ENCODE measurements around the gene HUWE1.
"Not testable (repeated sequence)": the region's sequence is repeated elsewhere in the genome, so short reads cannot be mapped to it uniquely, and the experiment has no call there.

HUWE1 gene

DNA sequence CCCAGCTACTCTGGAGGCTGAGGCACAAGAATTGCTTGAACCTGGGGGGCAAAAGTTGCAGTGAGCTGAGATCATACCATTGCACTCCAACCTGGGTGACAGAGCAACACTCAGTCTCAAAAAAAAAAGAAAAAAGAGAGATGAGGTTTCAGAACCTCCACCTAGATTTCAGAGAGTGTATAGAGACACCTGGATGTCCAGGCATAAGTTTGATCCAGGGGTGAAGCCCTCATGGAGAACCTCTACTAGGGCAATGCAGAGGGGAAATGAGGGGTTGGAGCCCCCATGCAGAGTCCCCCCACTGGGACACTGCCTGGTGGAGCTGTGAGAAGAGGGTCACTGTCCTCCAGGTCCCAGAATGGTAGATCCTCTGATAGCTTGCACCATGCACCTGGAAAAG lies 159.5 kb downstream of the HUWE1 start:
- TF ChIP-seq, protein P1, sequence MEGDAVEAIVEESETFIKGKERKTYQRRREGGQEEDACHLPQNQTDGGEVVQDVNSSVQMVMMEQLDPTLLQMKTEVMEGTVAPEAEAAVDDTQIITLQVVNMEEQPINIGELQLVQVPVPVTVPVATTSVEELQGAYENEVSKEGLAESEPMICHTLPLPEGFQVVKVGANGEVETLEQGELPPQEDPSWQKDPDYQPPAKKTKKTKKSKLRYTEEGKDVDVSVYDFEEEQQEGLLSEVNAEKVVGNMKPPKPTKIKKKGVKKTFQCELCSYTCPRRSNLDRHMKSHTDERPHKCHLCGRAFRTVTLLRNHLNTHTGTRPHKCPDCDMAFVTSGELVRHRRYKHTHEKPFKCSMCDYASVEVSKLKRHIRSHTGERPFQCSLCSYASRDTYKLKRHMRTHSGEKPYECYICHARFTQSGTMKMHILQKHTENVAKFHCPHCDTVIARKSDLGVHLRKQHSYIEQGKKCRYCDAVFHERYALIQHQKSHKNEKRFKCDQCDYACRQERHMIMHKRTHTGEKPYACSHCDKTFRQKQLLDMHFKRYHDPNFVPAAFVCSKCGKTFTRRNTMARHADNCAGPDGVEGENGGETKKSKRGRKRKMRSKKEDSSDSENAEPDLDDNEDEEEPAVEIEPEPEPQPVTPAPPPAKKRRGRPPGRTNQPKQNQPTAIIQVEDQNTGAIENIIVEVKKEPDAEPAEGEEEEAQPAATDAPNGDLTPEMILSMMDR (IDR thresholded peaks at IDR 0.05; ENCODE audit: low read depth, low read length) = no peak
- no peak for DNase-seq (ENCODE audit: extremely low read depth, low read depth)

DNA sequence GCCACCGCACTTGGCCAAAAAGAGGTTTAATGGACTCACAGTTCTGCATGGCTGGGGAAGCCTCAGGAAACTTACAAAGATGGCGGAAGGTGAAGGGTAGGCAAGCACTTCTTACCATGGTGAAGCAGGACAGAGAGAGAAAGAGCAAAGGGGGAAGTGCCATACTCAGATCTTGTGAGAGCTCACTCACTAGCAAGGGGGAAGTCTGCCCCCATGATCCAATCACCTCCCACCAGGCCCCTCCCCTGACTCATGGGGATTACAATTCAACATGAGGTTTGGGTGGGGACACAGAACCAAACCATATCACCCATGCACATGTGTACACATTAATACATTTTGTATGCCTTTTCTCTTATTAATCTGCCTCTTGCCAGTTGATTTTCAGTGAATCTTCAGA lies 175.2 kb downstream of the HUWE1 start:
- DNase-seq (ENCODE audit: extremely low read depth, low read depth) = no peak
- TF ChIP-seq, protein P1 (IDR thresholded peaks at IDR 0.05; ENCODE audit: low read depth, low read length) = no peak

GRCh38 chrX:53504035-53504434 lies 182.5 kb downstream of the HUWE1 start:
- not testable (repeated sequence) for DNase-seq (ENCODE audit: extremely low read depth, low read depth)

- DNase-seq (ENCODE audit: extremely low read depth, low read depth) = no peak
- TF ChIP-seq, protein P1 (IDR thresholded peaks at IDR 0.05; ENCODE audit: low read depth, low read length) = no peak
Measured at GRCh38 chrX:53494436-53494835, 192.1 kb downstream of the HUWE1 start.

- no peak for DNase-seq (ENCODE audit: extremely low read depth, low read depth)
- TF ChIP-seq, protein P1 (IDR thresholded peaks at IDR 0.05; ENCODE audit: low read depth, low read length) = no peak
Measured at GRCh38 chrX:53486285-53486684, 200.2 kb downstream of the HUWE1 start.

GRCh38 chrX:53483838-53484405 lies 202.6 kb downstream of the HUWE1 start:
- TF ChIP-seq, protein P1 (IDR thresholded peaks at IDR 0.05; ENCODE audit: low read depth, low read length) = no peak
- DNase-seq (ENCODE audit: extremely low read depth, low read depth) = no peak

DNA sequence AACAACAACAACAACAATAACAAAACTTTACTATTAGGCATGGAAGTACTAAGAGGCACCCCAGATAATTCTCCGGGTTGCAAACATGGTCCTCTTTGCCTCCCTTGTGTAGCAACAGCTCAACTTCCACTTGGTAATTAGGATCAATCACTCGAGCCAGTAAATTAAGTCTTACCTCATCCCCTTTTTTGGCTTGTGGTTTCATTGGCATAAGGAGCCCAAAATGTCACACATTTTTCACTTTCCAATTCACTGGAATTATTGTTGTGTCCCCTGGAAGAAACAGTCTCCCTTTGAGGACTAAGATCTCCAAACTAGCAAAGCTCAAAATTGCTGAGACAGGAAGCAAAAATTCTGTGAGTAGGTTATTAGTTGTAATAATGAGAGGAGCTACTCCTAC lies 203.1 kb downstream of the HUWE1 start:
- TF ChIP-seq, protein P1 (IDR thresholded peaks at IDR 0.05; ENCODE audit: low read depth, low read length) = no peak

More for the DNA sequence above, 203.1 kb downstream of the HUWE1 start:
- DNase-seq (ENCODE audit: extremely low read depth, low read depth) = no peak
